ENCODE measurements around the gene OXNAD1. TPM values are rescaled to one million over a fixed set of nuclear protein-coding genes. Genes with fewer than 3 reads are reported as not detected.

Gene OXNAD1
- total RNA-seq, 2 experiments from 2014 or later = 37.0 to 38.8 TPM

- Mint-ChIP-seq H3K36me3 (ENCODE audit: low read depth) (peaks cover 67% of the 10 kb centered on the region), H3K4me1 (ENCODE audit: low read depth) (peaks cover 64% of the 10 kb centered on the region), H3K9me3 (no peaks in the 10 kb centered on the region), H3K27me3 (no peaks in the 10 kb centered on the region), H3K27ac (peak overlapping the region; percentile 69), H3K4me3 (no peak overlapping the region)
- intact Hi-C loops (cut with micrococcal nuclease) = no loop called here
- no peak for ATAC-seq
- ChIA-PET CTCF (interaction anchor here (1.0 to 16.5 kb wide), 2 partner anchors 31 to 38 kb away, joined by 3 to 274 read pairs; no protein-coding TSS in a partner anchor), POLR2A (interaction anchor here (1.5 to 2.3 kb wide), 3 partner anchors 10 to 189 kb away, joined by 3 to 14 read pairs (median 7); no protein-coding TSS in a partner anchor)
- TF ChIP-seq CTCF (IDR thresholded peaks at IDR 0.05) = no peak
- no peak for DNase-seq
Measured at GRCh38 chr3:16323737-16324136, 58.7 kb downstream of the OXNAD1 start.

- intact Hi-C loops (cut with micrococcal nuclease) = no loop called here
- ChIA-PET POLR2A (interaction anchor here (1.3 kb wide), 2 partner anchors 9 to 224 kb away, joined by 3 read pairs; no protein-coding TSS in a partner anchor), CTCF (interaction anchor here (1.1 to 16.5 kb wide), 2 partner anchors 33 to 57 kb away, joined by 3 to 274 read pairs; no protein-coding TSS in a partner anchor)
- ATAC-seq = no peak
- no peak for DNase-seq
- TF ChIP-seq CTCF (IDR thresholded peaks at IDR 0.05) = no peak
- Mint-ChIP-seq H3K4me3 (no peak overlapping the region), H3K27me3 (no peaks in the 10 kb centered on the region), H3K9me3 (peaks cover 2% of the 10 kb centered on the region), H3K36me3 (ENCODE audit: low read depth) (peaks cover 69% of the 10 kb centered on the region), H3K4me1 (ENCODE audit: low read depth) (peaks cover 44% of the 10 kb centered on the region), H3K27ac (peak overlapping the region; percentile 65)
Measured at GRCh38 chr3:16325850-16326249, 60.8 kb downstream of the OXNAD1 start.

- ATAC-seq (no peak), DNase-seq (no peak)
- intact Hi-C loops (cut with micrococcal nuclease) = no loop called here
- POLR2A ChIA-PET = no interaction called here
- H3K4me3 Mint-ChIP-seq = no peak overlapping the region
- CTCF ChIA-PET = interaction anchor here (16.5 kb wide), 1 partner anchor 34 kb away, joined by 274 read pairs; no protein-coding TSS in a partner anchor
- H3K27ac Mint-ChIP-seq = peak overlapping the region; percentile 65
- no peak for TF ChIP-seq CTCF (IDR thresholded peaks at IDR 0.05)
- peaks cover 70% of the 10 kb centered on the region for H3K36me3 Mint-ChIP-seq (ENCODE audit: low read depth)
- peaks cover 8% of the 10 kb centered on the region for H3K9me3 Mint-ChIP-seq
- H3K4me1 Mint-ChIP-seq (ENCODE audit: low read depth) = peaks cover 44% of the 10 kb centered on the region
- no peaks in the 10 kb centered on the region for H3K27me3 Mint-ChIP-seq
Measured at GRCh38 chr3:16326724-16327349, 61.8 kb downstream of the OXNAD1 start.

- peaks cover 75% of the 10 kb centered on the region for H3K36me3 Mint-ChIP-seq (ENCODE audit: low read depth)
- intact Hi-C loops (cut with micrococcal nuclease) = no loop called here
- ATAC-seq (no peak), DNase-seq (no peak)
- ChIA-PET CTCF (interaction anchor here (0.6 to 1.1 kb wide), 2 partner anchors 9 to 42 kb away, joined by 3 to 5 read pairs; no protein-coding TSS in a partner anchor), POLR2A (no interaction called here)
- no peaks in the 10 kb centered on the region for H3K27me3 Mint-ChIP-seq
- H3K9me3 Mint-ChIP-seq = peaks cover 17% of the 10 kb centered on the region
- H3K4me3 Mint-ChIP-seq = no peak overlapping the region
- no peak for TF ChIP-seq CTCF (IDR thresholded peaks at IDR 0.05)
- peaks cover 40% of the 10 kb centered on the region for H3K4me1 Mint-ChIP-seq (ENCODE audit: low read depth)
- peak overlapping the region; percentile 57 for H3K27ac Mint-ChIP-seq
Measured at GRCh38 chr3:16328124-16328523, 63.1 kb downstream of the OXNAD1 start.

Measured in activated CD8-positive, alpha-beta T cell treated with anti-CD3 and anti-CD28 coated beads for 36 hours (primary cell).